IPS DF 6.9 (cell line): ENCODE results near the gene CGGBP1.
A peak's percentile ranks its signal among the peaks of the same experiment; 100 is the strongest.

ENCODE experiments used
- DNase-seq: peaks from one replicate; pipeline ENCODE4 v3.0.0-alpha.2; 2013; ENCODE audit warnings: low read depth, low spot score
- H3K27ac ChIP-seq: one replicate; pipeline ENCODE4 v1.5.1; 2013; ENCODE audit warnings: low read length, control low read depth
- H3K27me3 ChIP-seq: 2 replicates; pipeline ENCODE4 v1.6.1; 2013; ENCODE audit warnings: mild to moderate bottlenecking, low read length; ENCODE audit not compliant: control insufficient read depth, insufficient read depth
- H3K36me3 ChIP-seq: 2 replicates; pipeline ENCODE4 v1.6.1; 2013; ENCODE audit warnings: low read length; ENCODE audit not compliant: control insufficient read depth, insufficient read depth
- H3K4me1 ChIP-seq: 2 replicates; pipeline ENCODE4 v1.6.1; 2013; ENCODE audit warnings: low read length; ENCODE audit not compliant: control insufficient read depth, insufficient read depth
- H3K4me3 ChIP-seq: 2 replicates; pipeline ENCODE4 v1.5.1; 2013; ENCODE audit warnings: mild to moderate bottlenecking, low read length
- H3K9me3 ChIP-seq: 2 replicates; pipeline ENCODE4 v1.6.1; 2013; ENCODE audit warnings: low read length, inconsistent platforms; ENCODE audit not compliant: control insufficient read depth, insufficient read depth
- WGBS: extraction: QIAGEN DNeasy Blood & Tissue Kit; methylation state at CpG from one replicate; pipeline ENCODE4 v1.1.7; 2013; ENCODE audit warnings: mixed read lengths, missing lambda C conversion rate; ENCODE audit not compliant: insufficient read length, insufficient coverage; 5-methylcytosine and 5-hydroxymethylcytosine counted together

The CGGBP1 gene

GRCh38 chr3:88075072-88075471, 16.3 kb upstream of the CGGBP1 start:
- no peaks in the 10 kb centered on the region for H3K36me3 ChIP-seq
- DNase-seq = no peak
- WGBS = no CpG with 5 or more reads among the region's 2 CpGs
- no peaks in the 10 kb centered on the region for H3K9me3 ChIP-seq
- H3K4me3 ChIP-seq = no peak overlapping the region
- no peaks in the 10 kb centered on the region for H3K4me1 ChIP-seq
- H3K27ac ChIP-seq = no peak overlapping the region
- no peaks in the 10 kb centered on the region for H3K27me3 ChIP-seq

- Histone ChIP-seq H3K27ac (no peak overlapping the region), H3K4me1 (no peaks in the 10 kb centered on the region), H3K36me3 (no peaks in the 10 kb centered on the region), H3K9me3 (no peaks in the 10 kb centered on the region), H3K4me3 (no peak overlapping the region), H3K27me3 (no peaks in the 10 kb centered on the region)
- 100% methylated on average over 1 of the region's 1 CpG for WGBS
- no peak for DNase-seq
These were observed 2.9 kb upstream of the CGGBP1 start for GRCh38 chr3:88061746-88062145.

- no peak overlapping the region for H3K27ac ChIP-seq
- H3K27me3 ChIP-seq = no peaks in the 10 kb centered on the region
- DNase-seq = no peak
- no peaks in the 10 kb centered on the region for H3K4me1 ChIP-seq
- H3K9me3 ChIP-seq = no peaks in the 10 kb centered on the region
- WGBS = no CpG with 5 or more reads among the region's 45 CpGs
- peaks cover 5% of the 10 kb centered on the region; the same call in 1 of the 2 replicates for H3K36me3 ChIP-seq
- H3K4me3 ChIP-seq = peak overlapping the region; percentile 95
These were observed 770 bp upstream of the CGGBP1 start for GRCh38 chr3:88059380-88060170.

- DNase-seq = no peak
These were observed 562 bp downstream of the CGGBP1 start for GRCh38 chr3:88058306-88058580.

GRCh38 chr3:88057630-88058305, 1.0 kb downstream of the CGGBP1 start:
- H3K4me3 ChIP-seq = peak overlapping the region; percentile 99; the same call in 1 of the 2 replicates
- no peak overlapping the region for H3K27ac ChIP-seq
- no peaks in the 10 kb centered on the region for H3K9me3 ChIP-seq
- WGBS = no CpG with 5 or more reads among the region's 16 CpGs
- no peak for DNase-seq
- no peaks in the 10 kb centered on the region for H3K27me3 ChIP-seq
- no peaks in the 10 kb centered on the region for H3K4me1 ChIP-seq
- H3K36me3 ChIP-seq = peaks cover 5% of the 10 kb centered on the region; the same call in 1 of the 2 replicates

More at GRCh38 chr3:88058306-88058580, 562 bp downstream of the CGGBP1 start:
- H3K9me3 ChIP-seq = no peaks in the 10 kb centered on the region
- H3K4me3 ChIP-seq = peak overlapping the region; percentile 99; the same call in 1 of the 2 replicates
- no peaks in the 10 kb centered on the region for H3K4me1 ChIP-seq
- no CpG with 5 or more reads among the region's 24 CpGs for WGBS
- H3K36me3 ChIP-seq = peaks cover 5% of the 10 kb centered on the region; the same call in 1 of the 2 replicates
- no peaks in the 10 kb centered on the region for H3K27me3 ChIP-seq
- no peak overlapping the region for H3K27ac ChIP-seq

GRCh38 chr3:88046766-88047165, 12.0 kb downstream of the CGGBP1 start:
- H3K27me3 ChIP-seq = no peaks in the 10 kb centered on the region
- H3K27ac ChIP-seq = no peak overlapping the region
- WGBS = no CpG with 5 or more reads among the region's 5 CpGs
- DNase-seq = no peak
- no peaks in the 10 kb centered on the region for H3K9me3 ChIP-seq
- H3K4me1 ChIP-seq = no peaks in the 10 kb centered on the region
- no peaks in the 10 kb centered on the region for H3K36me3 ChIP-seq
- no peak overlapping the region for H3K4me3 ChIP-seq

- Histone ChIP-seq H3K36me3 (no peaks in the 10 kb centered on the region), H3K4me3 (no peak overlapping the region), H3K4me1 (no peaks in the 10 kb centered on the region)
These were observed 14.4 kb downstream of the CGGBP1 start for GRCh38 chr3:88044411-88044810.

GRCh38 chr3:88041005-88041404, 17.8 kb downstream of the CGGBP1 start:
- Histone ChIP-seq H3K9me3 (no peaks in the 10 kb centered on the region), H3K27ac (no peak overlapping the region), H3K36me3 (no peaks in the 10 kb centered on the region), H3K4me1 (no peaks in the 10 kb centered on the region), H3K27me3 (no peaks in the 10 kb centered on the region), H3K4me3 (no peak overlapping the region)
- WGBS = no CpG with 5 or more reads among the region's 3 CpGs
- DNase-seq = no peak

More at GRCh38 chr3:88044411-88044810, 14.4 kb downstream of the CGGBP1 start:
- no peaks in the 10 kb centered on the region for H3K9me3 ChIP-seq
- WGBS = 100% methylated on average over 1 of the region's 1 CpG
- H3K27ac ChIP-seq = no peak overlapping the region
- DNase-seq = no peak
- H3K27me3 ChIP-seq = no peaks in the 10 kb centered on the region

- Histone ChIP-seq H3K27ac (no peak overlapping the region), H3K4me3 (no peak overlapping the region), H3K36me3 (no peaks in the 10 kb centered on the region), H3K4me1 (no peaks in the 10 kb centered on the region), H3K27me3 (no peaks in the 10 kb centered on the region), H3K9me3 (no peaks in the 10 kb centered on the region)
- WGBS = no CpG with 5 or more reads among the region's 4 CpGs
- DNase-seq = no peak
These were observed 18.3 kb downstream of the CGGBP1 start for GRCh38 chr3:88040529-88040928.

- Histone ChIP-seq H3K4me3 (no peak overlapping the region), H3K4me1 (no peaks in the 10 kb centered on the region), H3K27ac (no peak overlapping the region), H3K9me3 (no peaks in the 10 kb centered on the region), H3K27me3 (no peaks in the 10 kb centered on the region), H3K36me3 (no peaks in the 10 kb centered on the region)
- DNase-seq = no peak
- no CpG with 5 or more reads among the region's 2 CpGs for WGBS
These were observed 20.2 kb downstream of the CGGBP1 start for GRCh38 chr3:88038566-88038965.
